Ureter (tissue), 1 donor: ENCODE data around the gene RTCB. TPM values are rescaled to one million over a fixed set of nuclear protein-coding genes. Genes with fewer than 3 reads are reported as not detected.

Experiments
- DNase-seq: peaks from one replicate; pipeline ENCODE4 v3.0.0-alpha.2; 2020; ENCODE audit warnings: low spot score
- total RNA-seq: library from RNA; stranded (reverse); gene quantifications from one replicate; pipeline ENCODE4 v1.2.4, GENCODE V29; 2023
- donor health status: DM: yes; HTN: yes; CAD: no.

The RTCB gene
- total RNA-seq, 1 donor from 2014 or later = 71.9 TPM

DNA sequence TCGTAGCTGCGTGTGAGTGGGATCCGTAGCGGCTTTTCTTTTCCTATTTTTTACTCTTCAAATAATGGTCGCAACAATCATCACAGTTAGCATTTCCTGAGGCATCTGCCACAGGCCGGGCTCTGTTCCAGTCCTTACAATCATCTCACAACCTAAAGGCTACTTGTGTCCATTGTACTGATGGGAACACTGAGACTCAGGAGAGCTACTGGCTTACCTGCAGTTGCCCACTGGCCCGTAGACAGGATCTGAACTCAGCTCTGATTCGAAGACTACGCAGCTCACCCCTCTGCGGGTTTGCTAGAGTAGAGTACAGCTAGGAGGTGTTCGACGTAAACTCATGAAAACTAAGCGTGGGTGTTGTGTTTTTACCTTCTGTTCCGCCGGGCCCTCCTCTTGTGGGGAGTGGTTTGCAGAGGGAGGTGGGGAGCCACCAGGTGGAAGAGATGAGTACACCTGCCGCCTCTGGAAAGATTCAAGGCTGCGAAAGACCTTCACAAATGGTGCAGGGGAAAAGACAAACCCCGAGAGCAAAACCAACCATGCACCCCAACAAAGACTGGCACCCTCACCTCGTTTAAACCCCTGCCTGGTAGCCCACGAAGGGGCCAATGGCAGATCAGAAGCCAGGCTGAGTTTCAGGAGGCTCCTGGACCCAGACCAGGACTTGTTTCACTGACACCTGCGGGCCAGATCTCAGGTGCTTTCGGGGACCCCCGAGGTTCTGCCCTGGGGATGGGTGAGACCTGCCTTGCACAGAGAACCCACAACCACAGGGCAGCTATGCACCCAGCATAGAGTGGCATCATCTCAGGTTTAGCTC, 72.6 kb downstream of the RTCB start:
- DNase-seq = no peak

DNA sequence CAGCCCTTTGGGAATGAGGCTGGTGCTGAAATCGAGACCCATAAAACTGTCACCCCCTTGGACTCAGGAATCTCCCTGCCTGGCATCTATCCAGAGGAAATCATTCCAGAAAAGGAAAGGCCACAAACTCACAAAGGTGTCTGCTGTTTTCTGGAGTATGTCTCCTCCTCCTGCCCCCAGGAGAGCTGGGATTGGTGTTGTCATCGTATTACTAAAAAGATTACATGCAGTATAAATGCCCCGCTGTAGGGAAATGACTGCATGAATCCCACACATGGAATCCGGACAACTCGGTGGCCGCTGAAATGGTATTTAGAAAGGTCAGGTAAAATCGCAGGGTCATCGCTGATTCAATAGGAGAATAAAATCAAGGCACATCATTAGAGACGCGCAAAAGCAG, 73.3 kb downstream of the RTCB start:
- DNase-seq = no peak

Other genes with a start within 250 kb of the RTCB start
- not detected for gene RFPL2, start 207.2 kb downstream of the RTCB start, total RNA-seq
- 2.1 TPM for gene SLC5A4, start 156.9 kb downstream of the RTCB start, total RNA-seq
- not detected for gene RFPL3, start 54.4 kb downstream of the RTCB start, total RNA-seq
- not detected for gene BPIFC, start 52.2 kb upstream of the RTCB start, total RNA-seq
- gene FBXO7, start 62.6 kb upstream of the RTCB start, total RNA-seq = 85.0 TPM